IPS DF 4.7 (cell line): ENCODE data around the gene GAREM1.
"Not testable (repeated sequence)": the region's sequence is repeated elsewhere in the genome, so short reads cannot be mapped to it uniquely, and the experiment has no call there.

ENCODE experiments used
- DNase-seq: peaks from one replicate; pipeline ENCODE4 v3.0.0-alpha.2; 2013; ENCODE audit warnings: low spot score; ENCODE audit errors: extremely low read depth

Gene GAREM1

GRCh38 chr18:32258558-32259204 lies 212.0 kb downstream of the GAREM1 start:
- DNase-seq = no peak

- DNase-seq = no peak
These were observed 212.5 kb downstream of the GAREM1 start for GRCh38 chr18:32258148-32258547.

- DNase-seq = no peak
These were observed 213.4 kb downstream of the GAREM1 start for GRCh38 chr18:32257084-32257785.

GRCh38 chr18:32255570-32255969 lies 215.1 kb downstream of the GAREM1 start:
- DNase-seq = no peak

- DNase-seq = no peak
These were observed 218.4 kb downstream of the GAREM1 start for GRCh38 chr18:32252141-32252860.

GRCh38 chr18:32251466-32251865 lies 219.2 kb downstream of the GAREM1 start:
- no peak for DNase-seq

- DNase-seq = no peak
These were observed 221.3 kb downstream of the GAREM1 start for GRCh38 chr18:32249147-32249929.

GRCh38 chr18:32244881-32245280 lies 225.8 kb downstream of the GAREM1 start:
- no peak for DNase-seq

GRCh38 chr18:32243358-32243757 lies 227.3 kb downstream of the GAREM1 start:
- no peak for DNase-seq

- no peak for DNase-seq
These were observed 228.3 kb downstream of the GAREM1 start for GRCh38 chr18:32242395-32242794.

- DNase-seq = no peak
These were observed 231.9 kb downstream of the GAREM1 start for GRCh38 chr18:32238635-32239268.

- DNase-seq = no peak
These were observed 233.6 kb downstream of the GAREM1 start for GRCh38 chr18:32237049-32237448.

- not testable (repeated sequence) for DNase-seq
These were observed 237.3 kb downstream of the GAREM1 start for GRCh38 chr18:32233348-32233747.

- DNase-seq = no peak
These were observed 251.2 kb downstream of the GAREM1 start for GRCh38 chr18:32219431-32220018.

- DNase-seq = no peak
These were observed 254.3 kb downstream of the GAREM1 start for GRCh38 chr18:32216390-32216789.

GRCh38 chr18:32213693-32214092 lies 257.0 kb downstream of the GAREM1 start:
- no peak for DNase-seq
